Upper lobe of left lung (tissue), 6 donors: ENCODE data around the gene VWA2. TPM values are rescaled to one million over a fixed set of nuclear protein-coding genes. Genes with fewer than 3 reads are reported as not detected.

Experiments
- ATAC-seq, 2 donors: fragments of 200-7000 bp; cut with Tn5 transposase; one replicate each; pipeline ENCODE4 v1.9.1; 2022; ENCODE audit warnings: mild to moderate bottlenecking in 2 of 2, moderate library complexity in 2 of 2; ENCODE audit not compliant: low FRiP score in 2 of 2
- DNase-seq, 2 donors: peaks; one replicate each; pipeline ENCODE4 v3.0.0-alpha.2; 2019 to 2020
- H3K27ac ChIP-seq, 4 donors: fragments of 200-600 bp; sonication (generic); one replicate each; pipeline ENCODE4 v1.5.1; 2016 to 2019
- H3K27me3 ChIP-seq, 4 donors: fragments of 200-600 bp; sonication (generic); one replicate each; pipeline ENCODE4 v1.5.1; 2017 to 2019
- H3K36me3 ChIP-seq, 4 donors: fragments of 200-600 bp; sonication (generic); one replicate each; pipeline ENCODE4 v1.5.1; 2016 to 2019
- H3K4me1 ChIP-seq, 4 donors: fragments of 200-600 bp; sonication (generic); one replicate each; pipeline ENCODE4 v1.5.1; 2018 to 2019
- H3K4me3 ChIP-seq, 4 donors: fragments of 200-600 bp; sonication (generic); one replicate each; pipeline ENCODE4 v1.5.1; 2017 to 2019; ENCODE audit warnings: mild to moderate bottlenecking in 2 of 4, moderate library complexity in 1 of 4
- H3K9me3 ChIP-seq, 4 donors: fragments of 200-600 bp; sonication (generic); one replicate each; pipeline ENCODE4 v1.5.1; 2018 to 2019
- CTCF ChIP-seq, 6 experiments: fragments of 450-650 bp in 4 of 6; fragments of 200-600 bp in 2 of 6; sonication (generic) in 2 of 6; IDR thresholded peaks; one replicate each; pipeline ENCODE4 v1.5.1; 2016 to 2019; ENCODE audit warnings: antibody characterized with exemption in 6 of 6
- EP300 ChIP-seq, 4 donors: sonication (generic); formaldehyde crosslinking; IDR thresholded peaks; one replicate each; pipeline ENCODE4 v1.5.1; 2017; ENCODE audit warnings: antibody characterized with exemption in 4 of 4, control low read depth in 2 of 4
- POLR2A ChIP-seq, 4 donors: fragments of 450-650 bp; IDR thresholded peaks; one replicate each; pipeline ENCODE4 v1.5.1; 2016 to 2017; ENCODE audit warnings: antibody characterized with exemption in 4 of 4, mild to moderate bottlenecking in 2 of 4
- POLR2AphosphoS5 ChIP-seq, 2 donors: sonication (generic); formaldehyde crosslinking; IDR thresholded peaks; one replicate each; pipeline ENCODE4 v1.5.1; 2017; ENCODE audit warnings: antibody characterized with exemption in 2 of 2
- WGBS, 2 donors: methylation state at CpG; one replicate each; pipeline ENCODE4 v1.1.5; 2017 to 2018; 5-methylcytosine and 5-hydroxymethylcytosine counted together
- total RNA-seq, 6 donors: library from RNA; depleted of rRNA in 4 of 6; stranded (reverse); fragments of >200 nt in 4 of 6; gene quantifications; one replicate each; pipeline versions ENCODE4 v1.1.0 to v1.2.1, GENCODE V29; 2016 to 2021
- donor health status: DM: no; HTN: no; CAD: no; lungs with moderate emphysema.
- donor health status: DM: no; HTN: yes; CAD: no; lungs with severe emphysema.

VWA2 gene
- total RNA-seq, 6 donors from 2014 or later: 8.3 to 17.8 (median 12.4) TPM

- no peak for ATAC-seq
- WGBS, 2 donors: 96% methylated on average over 8 to 10 of the region's 10 CpGs
These were observed 51.0 kb downstream of the VWA2 start for GRCh38 chr10:114290038-114290437.

GRCh38 chr10:114291076-114291475 is 52.0 kb downstream of the VWA2 start:
- Histone ChIP-seq H3K36me3 (peaks cover 0 to 6% (median 0%) of the 10 kb centered on the region in 4 donors), H3K4me3 (no peak overlapping the region), H3K4me1 (peaks cover 0 to 4% (median 0%) of the 10 kb centered on the region in 4 donors), H3K27ac (no peak overlapping the region), H3K27me3 (no peaks in the 10 kb centered on the region), H3K9me3 (peaks cover 3 to 12% (median 11%) of the 10 kb centered on the region in 4 donors)
- DNase-seq (no peak), ATAC-seq (no peak)
- TF ChIP-seq POLR2A (IDR thresholded peaks at IDR 0.05) (no peak), POLR2AphosphoS5 (IDR thresholded peaks at IDR 0.05) (no peak)
- WGBS, 2 donors: 81 to 95% methylated on average over 4 to 6 of the region's 7 CpGs

More at GRCh38 chr10:114290038-114290437, 51.0 kb downstream of the VWA2 start:
- Histone ChIP-seq H3K27ac (no peak overlapping the region), H3K27me3 (no peaks in the 10 kb centered on the region), H3K9me3 (peaks cover 0 to 2% (median 2%) of the 10 kb centered on the region in 4 donors), H3K4me3 (no peak overlapping the region), H3K4me1 (peaks cover 0 to 4% (median 0%) of the 10 kb centered on the region in 4 donors), H3K36me3 (no peaks in the 10 kb centered on the region)
- peak in 1 of 2 donors; percentile 36 for DNase-seq
- TF ChIP-seq EP300 (IDR thresholded peaks at IDR 0.05) (no peak), POLR2AphosphoS5 (IDR thresholded peaks at IDR 0.05) (no peak), CTCF (IDR thresholded peaks at IDR 0.05) (no peak), POLR2A (IDR thresholded peaks at IDR 0.05) (no peak)

GRCh38 chr10:114291516-114291915 is 52.5 kb downstream of the VWA2 start:
- no peak for TF ChIP-seq CTCF (IDR thresholded peaks at IDR 0.05)
- no peak for TF ChIP-seq EP300 (IDR thresholded peaks at IDR 0.05)
- no peak for TF ChIP-seq POLR2A (IDR thresholded peaks at IDR 0.05)
- DNase-seq (no peak), ATAC-seq (no peak)
- Histone ChIP-seq H3K4me1 (peaks cover 0 to 4% (median 0%) of the 10 kb centered on the region in 4 donors), H3K27ac (no peak overlapping the region), H3K9me3 (peaks cover 3 to 17% (median 15%) of the 10 kb centered on the region in 4 donors), H3K36me3 (peaks cover 0 to 11% (median under 1%) of the 10 kb centered on the region in 4 donors), H3K27me3 (no peaks in the 10 kb centered on the region), H3K4me3 (no peak overlapping the region)
- WGBS, 2 donors: 88 to 89% methylated on average over 7 to 8 of the region's 8 CpGs

- 91% methylated on average over 5 of the region's 5 CpGs for WGBS, 2 donors
These were observed 54.0 kb downstream of the VWA2 start for GRCh38 chr10:114293075-114293474.

GRCh38 chr10:114294549-114294948 is 55.5 kb downstream of the VWA2 start:
- Histone ChIP-seq H3K27me3 (no peaks in the 10 kb centered on the region), H3K27ac (no peak overlapping the region), H3K9me3 (peaks cover 3 to 22% (median 16%) of the 10 kb centered on the region in 4 donors), H3K36me3 (peaks cover 0 to 13% (median 6%) of the 10 kb centered on the region in 4 donors), H3K4me1 (no peaks in the 10 kb centered on the region), H3K4me3 (no peak overlapping the region)
- ATAC-seq (no peak), DNase-seq (no peak)
- TF ChIP-seq POLR2A (IDR thresholded peaks at IDR 0.05) (no peak), POLR2AphosphoS5 (IDR thresholded peaks at IDR 0.05) (no peak), EP300 (IDR thresholded peaks at IDR 0.05) (no peak), CTCF (IDR thresholded peaks at IDR 0.05) (no peak)

More at GRCh38 chr10:114293075-114293474, 54.0 kb downstream of the VWA2 start:
- DNase-seq: no peak
- H3K9me3 ChIP-seq: peaks cover 3 to 22% (median 16%) of the 10 kb centered on the region in 4 donors
- H3K27me3 ChIP-seq: no peaks in the 10 kb centered on the region
- H3K4me1 ChIP-seq: peaks cover 0 to 4% (median 0%) of the 10 kb centered on the region in 4 donors
- no peak for ATAC-seq
- no peak overlapping the region for H3K27ac ChIP-seq
- H3K4me3 ChIP-seq: no peak overlapping the region
- TF ChIP-seq POLR2A (IDR thresholded peaks at IDR 0.05) (no peak), EP300 (IDR thresholded peaks at IDR 0.05) (no peak), CTCF (IDR thresholded peaks at IDR 0.05) (no peak), POLR2AphosphoS5 (IDR thresholded peaks at IDR 0.05) (no peak)
- peaks cover 0 to 13% (median 6%) of the 10 kb centered on the region in 4 donors for H3K36me3 ChIP-seq
